Left renal cortex interstitium (tissue), 4 donors: ENCODE results near the gene LRIG2. TPM values are rescaled to one million over a fixed set of nuclear protein-coding genes. Genes with fewer than 3 reads are reported as not detected.
"Not testable (repeated sequence)": the region's sequence is repeated elsewhere in the genome, so short reads cannot be mapped to it uniquely, and the experiment has no call there.

ENCODE experiments used
- DNase-seq, 4 donors: peaks; one replicate each; pipeline ENCODE4 v3.0.0-alpha.2; 2013; ENCODE audit warnings: low read depth in 4 of 4, low spot score in 2 of 4, missing footprints in 1 of 4
- polyA plus RNA-seq, 4 donors: library from polyadenylated mRNA; unstranded; fragments of 120-200 nt; gene quantifications; one replicate each; pipeline ENCODE4 v1.2.1, GENCODE V29; 2013; ENCODE audit not compliant: insufficient read length in 4 of 4

The LRIG2 gene
- polyA plus RNA-seq, 4 donors, result 13.9 to 24.2 (median 18.8) TPM

- DNase-seq, result no peak
Measured at GRCh38 chr1:113058941-113059706, 13.9 kb upstream of the LRIG2 start.

GRCh38 chr1:113063456-113063855 is 9.5 kb upstream of the LRIG2 start:
- DNase-seq, result not testable (repeated sequence)

GRCh38 chr1:113072141-113072756 is 749 bp upstream of the LRIG2 start:
- no peak for DNase-seq

- no peak for DNase-seq
Measured at GRCh38 chr1:113073479-113073950, 517 bp downstream of the LRIG2 start.

GRCh38 chr1:113074237-113074636 is 1.2 kb downstream of the LRIG2 start:
- DNase-seq, result no peak

GRCh38 chr1:113077978-113078377 is 5.0 kb downstream of the LRIG2 start:
- DNase-seq, result not testable (repeated sequence)

- no peak for DNase-seq
Measured at GRCh38 chr1:113086541-113086940, 13.5 kb downstream of the LRIG2 start.

- no peak for DNase-seq
Measured at GRCh38 chr1:113088972-113089371, 16.0 kb downstream of the LRIG2 start.

GRCh38 chr1:113090051-113090450 is 17.1 kb downstream of the LRIG2 start:
- no peak for DNase-seq

GRCh38 chr1:113091988-113092594 is 19.1 kb downstream of the LRIG2 start:
- no peak for DNase-seq

GRCh38 chr1:113094506-113094905 is 21.5 kb downstream of the LRIG2 start:
- no peak for DNase-seq

GRCh38 chr1:113095790-113096455 is 22.9 kb downstream of the LRIG2 start:
- no peak for DNase-seq

GRCh38 chr1:113096493-113096892 is 23.5 kb downstream of the LRIG2 start:
- DNase-seq, result no peak

- DNase-seq, result no peak
Measured at GRCh38 chr1:113101588-113101987, 28.6 kb downstream of the LRIG2 start.

GRCh38 chr1:113103048-113103447 is 30.1 kb downstream of the LRIG2 start:
- DNase-seq, result no peak

GRCh38 chr1:113103977-113104376 is 31.0 kb downstream of the LRIG2 start:
- no peak for DNase-seq

- DNase-seq, result no peak
Measured at GRCh38 chr1:113106910-113107309, 33.9 kb downstream of the LRIG2 start.

- DNase-seq, result no peak
Measured at GRCh38 chr1:113109908-113110554, 37.0 kb downstream of the LRIG2 start.

- no peak for DNase-seq
Measured at GRCh38 chr1:113118266-113118665, 45.3 kb downstream of the LRIG2 start.

- no peak for DNase-seq
Measured at GRCh38 chr1:113123737-113124136, 50.7 kb downstream of the LRIG2 start.

GRCh38 chr1:113124366-113124765 is 51.4 kb downstream of the LRIG2 start:
- no peak for DNase-seq
